Keratinocyte (primary cell): ENCODE measurements around the gene STRBP. TPM values are rescaled to one million over a fixed set of nuclear protein-coding genes. Genes with fewer than 3 reads are reported as not detected.

Source experiments
- DNase-seq: peaks from one replicate; pipeline ENCODE4 v3.0.0-alpha.2; 2011; ENCODE audit warnings: low read depth, missing footprints, low spot score
- FAIRE-seq: peaks from 2 replicates; lab custom pipeline; 2011; peaks lifted over from hg19 to GRCh38; lab: Jason Lieb, UNC
- H2AFZ ChIP-seq: 2 replicates; pipeline ENCODE4 v1.6.0; 2012; ENCODE audit warnings: low read length, control low read depth, inconsistent platforms; ENCODE audit not compliant: control insufficient read depth
- H3K27ac ChIP-seq: 2 replicates; pipeline ENCODE4 v1.5.1; 2011; ENCODE audit warnings: low read length; ENCODE audit not compliant: control insufficient read depth, insufficient read depth
- H3K27me3 ChIP-seq: 3 replicates; pipeline ENCODE4 v1.6.0; 2011; ENCODE audit warnings: low read length; ENCODE audit not compliant: control insufficient read depth, insufficient read depth; ENCODE audit errors: extremely low read depth
- H3K36me3 ChIP-seq, 2 experiments: 2 replicates in 1 of 2; 3 replicates in 1 of 2; pipeline ENCODE4 v1.5.1; 2011; ENCODE audit warnings: low read length in 2 of 2, mild to moderate bottlenecking in 1 of 2; ENCODE audit not compliant: control insufficient read depth in 2 of 2, insufficient read depth in 2 of 2; ENCODE audit errors: extremely low read depth in 1 of 2
- H3K4me1 ChIP-seq: 3 replicates; pipeline ENCODE4 v1.5.1; 2011; ENCODE audit warnings: low read length; ENCODE audit not compliant: control insufficient read depth, insufficient read depth; ENCODE audit errors: extremely low read depth
- H3K4me2 ChIP-seq: 3 replicates; pipeline ENCODE4 v1.6.0; 2011; ENCODE audit warnings: low read depth, low read length; ENCODE audit not compliant: control insufficient read depth, insufficient read depth; ENCODE audit errors: extremely low read depth
- H3K4me3 ChIP-seq, 3 experiments: fragments of 200-600 bp in 1 of 3; sonication (generic) in 1 of 3; 2 replicates in 2 of 3; 3 replicates in 1 of 3; pipeline ENCODE4 v1.5.1; 2011 to 2016; ENCODE audit warnings: low read length in 3 of 3, mild to moderate bottlenecking in 3 of 3, control low read depth in 2 of 3, inconsistent platforms in 1 of 3, low read depth in 1 of 3, mixed read lengths in 1 of 3, mixed run types in 1 of 3, moderate library complexity in 1 of 3; ENCODE audit not compliant: control insufficient read depth in 2 of 3, insufficient read depth in 2 of 3; ENCODE audit errors: extremely low read depth in 1 of 3
- H3K79me2 ChIP-seq: 2 replicates; pipeline ENCODE4 v1.6.0; 2012; ENCODE audit warnings: low read length; ENCODE audit not compliant: control insufficient read depth, insufficient read depth
- H3K9ac ChIP-seq: 3 replicates; pipeline ENCODE4 v1.6.0; 2011; ENCODE audit warnings: low read length; ENCODE audit not compliant: control insufficient read depth, insufficient read depth; ENCODE audit errors: extremely low read depth
- H3K9me1 ChIP-seq: 3 replicates; pipeline ENCODE4 v1.6.0; 2011; ENCODE audit warnings: low read length; ENCODE audit not compliant: control insufficient read depth, insufficient read depth; ENCODE audit errors: extremely low read depth
- H3K9me3 ChIP-seq: 2 replicates; pipeline ENCODE4 v1.5.1; 2012; ENCODE audit warnings: low read depth, low read length; ENCODE audit not compliant: control insufficient read depth
- H4K20me1 ChIP-seq: 3 replicates; pipeline ENCODE4 v1.6.0; 2011; ENCODE audit warnings: low read length; ENCODE audit not compliant: control insufficient read depth, insufficient read depth; ENCODE audit errors: extremely low read depth
- CTCF ChIP-seq, 3 experiments: IDR thresholded peaks in 1 of 3; conservative IDR thresholded peaks in 1 of 3; optimal IDR thresholded peaks in 1 of 3; 2 replicates in 2 of 3; 3 replicates in 1 of 3; pipeline versions ENCODE3 to v1.5.1; 2011; ENCODE audit warnings: low read length in 3 of 3, mild to moderate bottlenecking in 3 of 3, moderate library complexity in 2 of 3, control low read depth in 1 of 3, inconsistent platforms in 1 of 3; ENCODE audit not compliant: insufficient read depth in 2 of 3; ENCODE audit errors: extremely low read depth in 1 of 3
- EZH2 ChIP-seq: IDR thresholded peaks from one replicate; pipeline ENCODE4 v1.6.1; 2012; ENCODE audit warnings: inconsistent platforms, mild to moderate bottlenecking, low read length, moderate library complexity
- dilution Hi-C: fragments of 300-500 bp; cut with MboI; formaldehyde crosslinking; loops from one replicate; pipeline ENCODE4 v1.7.0; 2020; ENCODE audit warnings: low sequenced_read_pairs; ENCODE audit not compliant: extremely low pct_ligation_motif_present
- polyA plus RNA-seq, 5 experiments: library from polyadenylated mRNA; depleted of rRNA in 3 of 5; stranded (reverse) in 3 of 5; stranded (forward) in 1 of 5; unstranded in 1 of 5; fragments of >200 nt; gene quantifications; 1 replicate in 1 of 5; 2 replicates in 3 of 5; 3 replicates in 1 of 5; pipeline versions ENCODE4 v1.2.1 to v1.2.3, GENCODE V29; 2011 to 2012; ENCODE audit warnings: missing spikeins in 2 of 5, low read depth in 1 of 5, low replicate concordance in 1 of 5

The STRBP gene
- polyA plus RNA-seq, 1 donor (not counting 4 experiments of a cell fraction or from before 2014, with no cell fraction given) = 11.3 TPM

GRCh38 chr9:123097430-123098095, 170.8 kb downstream of the STRBP start:
- Histone ChIP-seq H3K9me3 (no peaks in the 10 kb centered on the region), H2AFZ (no peak overlapping the region), H3K27me3 (no peaks in the 10 kb centered on the region), H3K27ac (no peak overlapping the region), H3K79me2 (no peaks in the 10 kb centered on the region), H3K4me3 (no peak overlapping the region), H3K4me2 (no peak overlapping the region), H3K36me3 (peaks cover 16 to 34% of the 10 kb centered on the region in 2 experiments), H4K20me1 (no peaks in the 10 kb centered on the region), H3K4me1 (no peaks in the 10 kb centered on the region), H3K9me1 (no peaks in the 10 kb centered on the region), H3K9ac (no peak overlapping the region)
- dilution Hi-C loops = no loop called here
- TF ChIP-seq EZH2 (no peak), CTCF (optimal IDR thresholded peaks at IDR 0.05 in 1 of 3, IDR thresholded peaks at IDR 0.05 in 1 of 3, conservative IDR thresholded peaks at IDR 0.05 in 1 of 3; ENCODE audit: extremely low read depth in 1 of 3, insufficient read depth in 2 of 3, low read length in 3 of 3) (no peak)
- FAIRE-seq = no peak
- no peak for DNase-seq

- peaks cover 17 to 34% of the 10 kb centered on the region in 2 experiments for H3K36me3 ChIP-seq
- H3K9ac ChIP-seq = no peak overlapping the region
- no peak for DNase-seq
- FAIRE-seq = no peak
- H3K4me3 ChIP-seq = no peak overlapping the region
- no peak overlapping the region for H2AFZ ChIP-seq
- no peak for TF ChIP-seq EZH2
- no peak for TF ChIP-seq CTCF (optimal IDR thresholded peaks at IDR 0.05 in 1 of 3, IDR thresholded peaks at IDR 0.05 in 1 of 3, conservative IDR thresholded peaks at IDR 0.05 in 1 of 3; ENCODE audit: extremely low read depth in 1 of 3, insufficient read depth in 2 of 3, low read length in 3 of 3)
- dilution Hi-C loops = no loop called here
- H3K79me2 ChIP-seq = no peaks in the 10 kb centered on the region
- no peaks in the 10 kb centered on the region for H3K27me3 ChIP-seq
- H3K27ac ChIP-seq = no peak overlapping the region
- no peaks in the 10 kb centered on the region for H3K4me1 ChIP-seq
- H3K4me2 ChIP-seq = no peak overlapping the region
- H4K20me1 ChIP-seq = no peaks in the 10 kb centered on the region
- H3K9me3 ChIP-seq = no peaks in the 10 kb centered on the region
- H3K9me1 ChIP-seq = no peaks in the 10 kb centered on the region
These were observed 171.4 kb downstream of the STRBP start for GRCh38 chr9:123096987-123097386.
